ENCODE results near the gene XIRP1. TPM values are rescaled to one million over a fixed set of nuclear protein-coding genes. Genes with fewer than 3 reads are reported as not detected.

The XIRP1 gene
- total RNA-seq, 2 donors from 2014 or later = not detected

DNA sequence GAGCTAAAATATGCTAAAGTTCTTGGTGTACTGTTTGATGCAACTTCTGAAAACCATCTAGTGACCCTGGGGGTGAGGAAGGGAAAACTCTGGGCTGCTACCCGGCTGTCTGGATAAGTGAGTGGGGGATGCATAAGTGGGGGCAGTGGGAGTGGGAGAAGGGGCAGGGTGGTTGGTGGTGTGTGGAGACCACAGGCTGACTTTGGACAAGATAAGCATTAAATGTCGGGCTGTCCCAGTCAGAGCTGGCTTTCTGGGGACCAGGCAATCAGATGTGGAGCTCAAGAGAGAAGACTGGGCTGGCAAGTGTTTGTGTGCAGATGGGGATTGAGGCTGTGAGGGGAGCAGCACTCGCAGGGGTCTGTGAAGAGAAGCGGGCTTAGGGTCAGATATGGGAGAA is 11.0 kb upstream of the XIRP1 start:
- Histone ChIP-seq H3K36me3 (replicated peaks in 1 of 2; ENCODE audit: insufficient read depth in 1 of 2, low read depth in 2 of 2) (no peaks in the 10 kb centered on the region), H3K9me3 (no peaks in the 10 kb centered on the region), H3K27me3 (no peaks in the 10 kb centered on the region), H3K27ac (no peak overlapping the region), H3K4me3 (no peak overlapping the region), H3K4me1 (no peaks in the 10 kb centered on the region)
- TF ChIP-seq, protein P1, sequence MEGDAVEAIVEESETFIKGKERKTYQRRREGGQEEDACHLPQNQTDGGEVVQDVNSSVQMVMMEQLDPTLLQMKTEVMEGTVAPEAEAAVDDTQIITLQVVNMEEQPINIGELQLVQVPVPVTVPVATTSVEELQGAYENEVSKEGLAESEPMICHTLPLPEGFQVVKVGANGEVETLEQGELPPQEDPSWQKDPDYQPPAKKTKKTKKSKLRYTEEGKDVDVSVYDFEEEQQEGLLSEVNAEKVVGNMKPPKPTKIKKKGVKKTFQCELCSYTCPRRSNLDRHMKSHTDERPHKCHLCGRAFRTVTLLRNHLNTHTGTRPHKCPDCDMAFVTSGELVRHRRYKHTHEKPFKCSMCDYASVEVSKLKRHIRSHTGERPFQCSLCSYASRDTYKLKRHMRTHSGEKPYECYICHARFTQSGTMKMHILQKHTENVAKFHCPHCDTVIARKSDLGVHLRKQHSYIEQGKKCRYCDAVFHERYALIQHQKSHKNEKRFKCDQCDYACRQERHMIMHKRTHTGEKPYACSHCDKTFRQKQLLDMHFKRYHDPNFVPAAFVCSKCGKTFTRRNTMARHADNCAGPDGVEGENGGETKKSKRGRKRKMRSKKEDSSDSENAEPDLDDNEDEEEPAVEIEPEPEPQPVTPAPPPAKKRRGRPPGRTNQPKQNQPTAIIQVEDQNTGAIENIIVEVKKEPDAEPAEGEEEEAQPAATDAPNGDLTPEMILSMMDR (IDR thresholded peaks at IDR 0.05) = no peak
- no peak for TF ChIP-seq POLR2A (IDR thresholded peaks at IDR 0.05)
- 65 to 73% methylated on average over 4 of the region's 4 CpGs for WGBS, 2 donors
- ATAC-seq (no peak), DNase-seq (no peak)
- intact Hi-C loops (cut with DNase I) = no loop called here

DNA sequence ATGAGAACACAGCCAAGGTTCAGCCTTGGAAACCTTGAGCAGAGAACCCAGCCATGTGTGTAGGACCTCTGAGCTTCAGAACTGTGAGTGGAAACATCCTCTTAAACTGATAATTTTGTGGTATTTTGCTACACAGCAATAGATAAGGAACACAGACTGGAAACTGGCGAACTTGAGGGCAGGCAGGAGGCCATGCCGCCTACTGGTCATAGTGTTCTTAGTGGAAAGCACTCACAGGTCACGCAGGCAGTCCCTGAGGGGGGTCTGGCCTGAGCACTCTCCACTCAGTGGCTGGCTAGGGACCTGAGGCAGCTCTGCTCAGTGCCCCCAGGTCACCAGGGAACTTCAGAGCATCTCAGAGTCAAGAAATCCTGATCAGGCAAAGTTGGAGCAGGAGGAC is 9.7 kb upstream of the XIRP1 start:
- ATAC-seq (peak; percentile 15), DNase-seq (no peak)
- no peaks in the 10 kb centered on the region for H3K27me3 ChIP-seq
- H3K4me1 ChIP-seq = no peaks in the 10 kb centered on the region
- WGBS, 2 donors = 57% methylated on average over 3 of the region's 3 CpGs; no CpG with 5 or more reads in 1 of the 2 donors
- no peak overlapping the region for H3K27ac ChIP-seq
- no peak overlapping the region for H3K4me3 ChIP-seq
- H3K9me3 ChIP-seq = no peaks in the 10 kb centered on the region
- no peaks in the 10 kb centered on the region for H3K36me3 ChIP-seq (replicated peaks in 1 of 2; ENCODE audit: insufficient read depth in 1 of 2, low read depth in 2 of 2)
- TF ChIP-seq, protein P1 (IDR thresholded peaks at IDR 0.05) = no peak
- intact Hi-C loops (cut with DNase I) = no loop called here

DNA sequence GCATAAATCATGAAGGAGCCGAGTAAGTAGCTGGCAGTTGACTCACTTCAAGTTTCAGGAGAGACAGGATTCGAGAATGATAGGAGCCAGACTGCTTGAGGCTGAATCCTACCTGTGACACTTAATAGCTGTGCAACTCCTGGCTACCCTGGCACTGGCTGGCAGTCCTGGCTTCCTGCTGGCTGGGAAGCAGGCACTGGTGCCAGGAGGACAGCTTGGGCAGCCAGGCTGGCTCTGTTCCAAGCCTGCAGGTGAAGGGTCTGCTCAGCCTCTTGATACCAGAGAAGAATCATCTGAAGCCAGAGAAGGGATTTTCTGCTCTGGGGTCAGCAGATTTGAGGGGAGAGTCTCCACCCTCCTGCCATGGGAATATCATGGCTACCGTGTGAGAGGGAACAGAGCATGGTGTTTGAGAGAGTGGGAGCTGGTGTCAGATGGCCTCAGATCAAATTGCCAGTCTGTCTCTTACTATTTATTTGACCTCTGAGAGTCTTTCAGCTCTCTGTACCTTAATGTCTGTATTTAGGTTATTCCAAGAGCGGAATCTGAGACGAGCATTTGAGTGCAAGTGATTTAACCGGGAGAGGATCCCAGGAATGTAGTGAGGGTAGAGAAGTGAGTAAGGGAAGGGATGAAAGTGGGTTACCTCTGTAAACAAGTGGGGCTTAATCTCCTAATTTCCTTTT is 4.4 kb upstream of the XIRP1 start:
- DNase-seq (peak in 2 of 4 donors; percentile 46 to 48), ATAC-seq (no peak)
- Histone ChIP-seq H3K4me1 (no peaks in the 10 kb centered on the region), H3K4me3 (no peak overlapping the region), H3K9me3 (no peaks in the 10 kb centered on the region), H3K27ac (no peak overlapping the region), H3K27me3 (no peaks in the 10 kb centered on the region), H3K36me3 (replicated peaks in 1 of 2; ENCODE audit: insufficient read depth in 1 of 2, low read depth in 2 of 2) (no peaks in the 10 kb centered on the region)
- TF ChIP-seq, protein P1 (IDR thresholded peaks at IDR 0.05) = no peak
- TF ChIP-seq POLR2A (IDR thresholded peaks at IDR 0.05) = no peak
- intact Hi-C loops (cut with DNase I) = loop anchor here (5.0 kb wide), 1 partner anchor 85 kb away; the partner anchor contains the start of gene CX3CR1
- 28 to 46% methylated on average over 6 of the region's 6 CpGs for WGBS, 2 donors

DNA sequence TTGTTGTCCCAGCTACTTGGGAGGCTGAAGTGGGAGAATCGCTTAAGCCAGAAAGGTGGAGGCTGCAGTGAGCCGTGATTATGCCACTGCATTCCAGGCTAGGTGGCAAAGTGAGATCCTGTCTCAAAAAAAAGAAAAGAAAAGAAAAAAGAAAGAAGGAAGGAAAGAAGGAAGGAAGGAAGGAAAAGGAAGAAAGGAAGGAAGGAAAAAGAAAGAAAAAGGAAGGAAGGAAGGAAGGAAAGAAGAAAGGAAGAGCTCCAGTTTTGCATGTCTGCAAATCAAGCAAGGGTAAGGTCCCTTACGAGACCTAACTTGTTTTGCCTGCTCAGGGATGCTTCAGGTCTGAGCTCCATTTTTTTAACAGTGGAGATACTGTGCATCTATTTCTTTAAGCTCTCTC is 3.6 kb upstream of the XIRP1 start:
- Histone ChIP-seq H3K27ac (no peak overlapping the region), H3K4me3 (no peak overlapping the region), H3K36me3 (replicated peaks in 1 of 2; ENCODE audit: insufficient read depth in 1 of 2, low read depth in 2 of 2) (no peaks in the 10 kb centered on the region), H3K4me1 (no peaks in the 10 kb centered on the region), H3K9me3 (no peaks in the 10 kb centered on the region), H3K27me3 (no peaks in the 10 kb centered on the region)
- ATAC-seq = no peak
- TF ChIP-seq, protein P1 (IDR thresholded peaks at IDR 0.05) = no peak
- no peak for TF ChIP-seq POLR2A (IDR thresholded peaks at IDR 0.05)
- 80 to 83% methylated on average over 3 of the region's 3 CpGs for WGBS, 2 donors
- DNase-seq = no peak
- intact Hi-C loops (cut with DNase I) = loop anchor here (5.0 kb wide), 1 partner anchor 86 kb away; the partner anchor contains the start of gene CX3CR1

DNA sequence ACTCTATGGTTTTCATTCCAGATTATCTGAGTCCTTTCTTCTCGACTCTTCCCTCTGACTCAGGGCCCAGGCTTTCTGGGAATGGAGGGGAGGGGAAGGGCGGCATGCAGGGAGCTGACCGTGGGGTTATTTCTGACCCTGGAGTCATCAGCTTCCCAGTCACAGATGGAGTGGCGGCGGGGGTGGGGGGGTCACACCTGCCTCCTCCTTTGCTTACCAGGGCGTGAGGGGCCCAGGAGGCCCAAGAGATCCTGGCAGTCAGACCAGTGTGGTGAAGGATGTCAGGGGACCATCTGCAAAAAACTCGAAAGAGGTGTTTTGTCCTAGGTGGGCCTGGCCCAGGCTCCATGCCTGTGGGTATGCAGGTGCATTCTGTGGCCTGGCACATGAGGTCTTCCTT is 996 bp upstream of the XIRP1 start:
- no peak for ATAC-seq
- WGBS, 2 donors = 72 to 74% methylated on average over 5 to 7 of the region's 7 CpGs
- DNase-seq = no peak
- no peak overlapping the region for H3K27ac ChIP-seq
- peaks cover 7% of the 10 kb centered on the region for H3K4me1 ChIP-seq
- no peak for TF ChIP-seq POLR2A (IDR thresholded peaks at IDR 0.05)
- TF ChIP-seq, protein P1 (IDR thresholded peaks at IDR 0.05) = no peak
- H3K4me3 ChIP-seq = no peak overlapping the region
- H3K36me3 ChIP-seq (replicated peaks in 1 of 2; ENCODE audit: insufficient read depth in 1 of 2, low read depth in 2 of 2) = no peaks in the 10 kb centered on the region
- intact Hi-C loops (cut with DNase I) = no loop called here
- no peaks in the 10 kb centered on the region for H3K27me3 ChIP-seq
- H3K9me3 ChIP-seq = no peaks in the 10 kb centered on the region
